SU-DHL-6 (cell line): ENCODE data around the gene PPCS.

Experiments used
- H2AFZ ChIP-seq: fragments of 200-600 bp; sonication (generic); 2 replicates; pipeline ENCODE4 v1.6.1; 2014; ENCODE audit warnings: low read depth, mild to moderate bottlenecking, moderate library complexity, mixed read lengths, antibody characterized with exemption, low read length; ENCODE audit not compliant: severe bottlenecking
- H3F3A ChIP-seq: fragments of 200-600 bp; shearing (Covaris generic); 2 replicates; pipeline ENCODE4 v1.6.0; 2016; ENCODE audit warnings: antibody characterized with exemption, mild to moderate bottlenecking; ENCODE audit not compliant: insufficient read depth
- H3K27ac ChIP-seq: fragments of 200-600 bp; sonication (generic); 2 replicates; pipeline ENCODE4 v1.5.1; 2016; ENCODE audit warnings: low read depth, mild to moderate bottlenecking, low read length, moderate library complexity, mixed read lengths
- H3K27me3 ChIP-seq: fragments of 200-600 bp; sonication (generic), shearing (Covaris generic); 2 replicates; pipeline ENCODE4 v1.6.0; 2014; ENCODE audit warnings: mild to moderate bottlenecking, low read length
- H3K36me3 ChIP-seq: fragments of 200-600 bp; sonication (generic); 2 replicates; pipeline ENCODE4 v1.6.1; 2014; ENCODE audit warnings: mild to moderate bottlenecking, low read length, mixed read lengths
- H3K4me2 ChIP-seq: fragments of 300-600, 200-600 bp; shearing (Covaris generic), sonication (generic); 2 replicates; pipeline ENCODE4 v1.6.0; 2014; ENCODE audit warnings: low read length, low read depth, mild to moderate bottlenecking; ENCODE audit not compliant: poor library complexity, severe bottlenecking
- H3K4me3 ChIP-seq: fragments of 200-600 bp; sonication (generic); 2 replicates; pipeline ENCODE4 v1.5.1; 2014; ENCODE audit warnings: antibody characterized with exemption, low read length, mild to moderate bottlenecking, mixed read lengths; ENCODE audit not compliant: insufficient read depth, poor library complexity, severe bottlenecking
- H3K79me2 ChIP-seq: fragments of 200-600 bp; sonication (generic); 2 replicates; pipeline ENCODE4 v1.6.1; 2014; ENCODE audit warnings: mild to moderate bottlenecking, low read length, moderate library complexity; ENCODE audit not compliant: insufficient read depth
- H3K9ac ChIP-seq: fragments of 200-600 bp; sonication (generic); 2 replicates; pipeline ENCODE4 v1.7.0; 2014; ENCODE audit warnings: mild to moderate bottlenecking, low read length
- H3K9me2 ChIP-seq: fragments of 200-600 bp; sonication (generic); replicated peaks from 2 replicates; pipeline ENCODE4 v1.6.1; 2014; ENCODE audit warnings: low read length; ENCODE audit not compliant: insufficient read depth
- H3K9me3 ChIP-seq: fragments of 200-600 bp; sonication (generic); 2 replicates; pipeline ENCODE4 v1.6.1; 2014; ENCODE audit warnings: low read length, mixed read lengths; ENCODE audit not compliant: insufficient read depth
- H4K20me1 ChIP-seq: fragments of 200-600 bp; sonication (generic); 2 replicates; pipeline ENCODE4 v1.6.1; 2014; ENCODE audit warnings: low read depth, mild to moderate bottlenecking, antibody characterized with exemption, low read length, moderate library complexity, mixed read lengths
- EZH2phosphoT487 ChIP-seq: fragments of 200-600 bp; sonication (generic), shearing (Covaris generic); conservative IDR thresholded peaks from 2 replicates; pipeline ENCODE4 v1.6.1; 2018; ENCODE audit warnings: mild to moderate bottlenecking, antibody characterized with exemption, low read length, moderate library complexity, mixed read lengths
- TF ChIP-seq, protein P1 (sequence below): fragments of 200-600 bp; sonication (generic); IDR thresholded peaks from one replicate; pipeline ENCODE4 v1.5.1; 2017; ENCODE audit warnings: antibody characterized with exemption, mild to moderate bottlenecking, low read length, moderate library complexity; ENCODE audit not compliant: insufficient read depth, poor library complexity, severe bottlenecking

PPCS gene

DNA sequence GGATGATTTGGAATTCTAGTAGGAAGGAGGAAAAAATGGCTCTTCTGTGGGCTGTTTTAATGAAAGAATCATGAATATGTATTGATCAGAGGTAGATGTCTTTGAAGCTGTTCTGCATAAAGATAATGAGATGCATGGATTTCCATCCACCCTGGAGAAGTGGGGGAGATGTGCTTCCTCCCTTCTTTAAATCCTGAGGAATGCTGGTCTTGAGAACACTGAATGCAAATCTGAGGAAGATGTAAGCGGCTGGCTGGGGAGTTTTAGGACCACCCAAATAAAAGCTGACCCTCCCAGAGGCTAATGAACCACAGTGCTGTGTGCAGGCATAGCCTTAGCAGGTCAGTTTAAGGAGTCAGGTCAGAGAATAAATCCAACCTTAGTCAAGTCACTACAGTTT is 37.8 kb upstream of the PPCS start:
- no peaks in the 10 kb centered on the region for H3K79me2 ChIP-seq
- no peak overlapping the region for H3K27ac ChIP-seq
- no peak overlapping the region for H3K4me3 ChIP-seq
- no peak overlapping the region for H2AFZ ChIP-seq
- H3K9me2 ChIP-seq = no peaks in the 10 kb centered on the region
- no peaks in the 10 kb centered on the region for H3F3A ChIP-seq
- no peaks in the 10 kb centered on the region for H4K20me1 ChIP-seq
- TF ChIP-seq EZH2phosphoT487 = no peak
- TF ChIP-seq, protein P1, sequence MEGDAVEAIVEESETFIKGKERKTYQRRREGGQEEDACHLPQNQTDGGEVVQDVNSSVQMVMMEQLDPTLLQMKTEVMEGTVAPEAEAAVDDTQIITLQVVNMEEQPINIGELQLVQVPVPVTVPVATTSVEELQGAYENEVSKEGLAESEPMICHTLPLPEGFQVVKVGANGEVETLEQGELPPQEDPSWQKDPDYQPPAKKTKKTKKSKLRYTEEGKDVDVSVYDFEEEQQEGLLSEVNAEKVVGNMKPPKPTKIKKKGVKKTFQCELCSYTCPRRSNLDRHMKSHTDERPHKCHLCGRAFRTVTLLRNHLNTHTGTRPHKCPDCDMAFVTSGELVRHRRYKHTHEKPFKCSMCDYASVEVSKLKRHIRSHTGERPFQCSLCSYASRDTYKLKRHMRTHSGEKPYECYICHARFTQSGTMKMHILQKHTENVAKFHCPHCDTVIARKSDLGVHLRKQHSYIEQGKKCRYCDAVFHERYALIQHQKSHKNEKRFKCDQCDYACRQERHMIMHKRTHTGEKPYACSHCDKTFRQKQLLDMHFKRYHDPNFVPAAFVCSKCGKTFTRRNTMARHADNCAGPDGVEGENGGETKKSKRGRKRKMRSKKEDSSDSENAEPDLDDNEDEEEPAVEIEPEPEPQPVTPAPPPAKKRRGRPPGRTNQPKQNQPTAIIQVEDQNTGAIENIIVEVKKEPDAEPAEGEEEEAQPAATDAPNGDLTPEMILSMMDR = no peak
- H3K4me2 ChIP-seq = no peak overlapping the region
- H3K9ac ChIP-seq = no peak overlapping the region
- H3K36me3 ChIP-seq = no peaks in the 10 kb centered on the region
- H3K9me3 ChIP-seq = no peaks in the 10 kb centered on the region
- no peaks in the 10 kb centered on the region for H3K27me3 ChIP-seq

DNA sequence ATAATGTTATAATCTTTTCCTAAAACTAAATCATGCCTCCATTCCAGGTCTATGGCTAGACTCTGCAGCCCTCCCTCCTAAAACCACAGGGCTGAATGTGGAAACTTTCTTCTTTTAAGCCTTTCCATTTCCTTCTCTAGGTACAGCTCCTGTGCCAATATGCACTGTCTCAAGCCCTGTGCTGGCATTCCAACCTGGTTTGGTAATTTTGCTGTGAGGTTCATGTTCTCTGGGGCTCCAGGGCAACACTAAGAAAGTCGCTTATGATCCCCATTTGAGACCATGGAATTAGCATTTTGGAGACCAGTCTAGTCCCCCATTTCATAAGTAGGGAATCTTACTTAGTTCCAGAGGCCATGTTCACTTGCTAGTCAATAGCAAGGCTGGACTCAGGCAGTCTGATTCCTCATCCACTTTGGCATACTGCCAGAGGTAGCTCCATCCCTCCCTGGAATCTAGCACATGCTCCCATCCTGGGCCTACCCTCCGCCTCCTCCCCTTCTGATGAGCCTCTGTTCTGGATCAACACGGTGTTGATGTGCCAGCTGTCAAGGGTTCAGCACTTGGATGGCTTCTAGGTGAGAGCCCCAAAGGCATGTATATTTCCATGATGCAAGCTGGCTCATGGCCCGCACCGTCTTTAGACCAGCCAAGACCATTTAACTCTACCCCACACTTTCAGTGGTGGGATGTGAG is 37.1 kb upstream of the PPCS start:
- no peaks in the 10 kb centered on the region for H3K36me3 ChIP-seq
- no peaks in the 10 kb centered on the region for H3K9me3 ChIP-seq
- no peak overlapping the region for H3K4me3 ChIP-seq
- no peak overlapping the region for H3K9ac ChIP-seq
- H3K27me3 ChIP-seq = no peaks in the 10 kb centered on the region
- H3K79me2 ChIP-seq = no peaks in the 10 kb centered on the region
- H3F3A ChIP-seq = no peaks in the 10 kb centered on the region
- no peak overlapping the region for H2AFZ ChIP-seq
- H3K4me2 ChIP-seq = no peak overlapping the region
- H3K9me2 ChIP-seq = no peaks in the 10 kb centered on the region
- no peaks in the 10 kb centered on the region for H4K20me1 ChIP-seq
- no peak overlapping the region for H3K27ac ChIP-seq
- TF ChIP-seq, protein P1 = no peak
- TF ChIP-seq EZH2phosphoT487 = no peak

DNA sequence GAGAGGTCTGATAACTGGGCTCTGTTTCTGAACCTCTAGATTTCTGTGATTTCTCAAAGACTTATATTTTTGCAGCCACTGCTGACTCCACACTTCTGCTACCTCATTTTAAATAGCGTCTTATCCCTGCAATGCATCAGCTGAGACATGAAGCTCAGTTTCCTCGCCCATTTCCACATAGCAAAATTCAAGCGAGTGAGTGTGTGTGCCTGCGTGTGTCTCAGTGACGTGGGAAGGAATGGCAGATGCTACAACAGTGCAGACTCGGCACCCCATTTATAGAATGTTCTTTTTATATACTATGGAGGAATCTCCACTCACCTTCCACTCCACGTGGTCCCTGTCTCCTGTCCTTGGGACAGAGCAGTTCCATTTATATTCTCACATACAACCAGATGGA is 36.2 kb upstream of the PPCS start:
- no peaks in the 10 kb centered on the region for H3K36me3 ChIP-seq
- no peaks in the 10 kb centered on the region for H3F3A ChIP-seq
- H3K9me2 ChIP-seq = no peaks in the 10 kb centered on the region
- H3K27me3 ChIP-seq = no peaks in the 10 kb centered on the region
- H4K20me1 ChIP-seq = no peaks in the 10 kb centered on the region
- no peak overlapping the region for H3K4me3 ChIP-seq
- H3K9ac ChIP-seq = no peak overlapping the region
- H2AFZ ChIP-seq = no peak overlapping the region
- no peaks in the 10 kb centered on the region for H3K9me3 ChIP-seq
- H3K27ac ChIP-seq = no peak overlapping the region
- TF ChIP-seq, protein P1 = no peak
- no peak for TF ChIP-seq EZH2phosphoT487
- no peaks in the 10 kb centered on the region for H3K79me2 ChIP-seq
- no peak overlapping the region for H3K4me2 ChIP-seq
